ENCODE measurements around the gene DDX6.

GRCh38 chr11:118763041-118763440, 27.9 kb downstream of the DDX6 start:
- TF ChIP-seq CTCF (IDR thresholded peaks at IDR 0.05; ENCODE audit: low read length), result no peak
- no peak for TF ChIP-seq EZH2 (optimal IDR thresholded peaks at IDR 0.05; ENCODE audit: low read depth, low read length)
- TF ChIP-seq EZH2phosphoT487 (IDR thresholded peaks at IDR 0.05; ENCODE audit: low read length), result no peak

Measured in MM.1S (cell line).